ENCODE results near the gene CD209. TPM values are rescaled to one million over a fixed set of nuclear protein-coding genes. Genes with fewer than 3 reads are reported as not detected.
A peak's percentile ranks its signal among the peaks of the same experiment; 100 is the strongest.

Gene CD209
- total RNA-seq, 1 donor from 2014 or later: 7.0 TPM

- no peaks in the 10 kb centered on the region for H3K4me1 ChIP-seq
- no peak overlapping the region for H3K4me3 ChIP-seq
- H3K27ac ChIP-seq (replicated peaks): no peak overlapping the region
- TF ChIP-seq, protein P1, sequence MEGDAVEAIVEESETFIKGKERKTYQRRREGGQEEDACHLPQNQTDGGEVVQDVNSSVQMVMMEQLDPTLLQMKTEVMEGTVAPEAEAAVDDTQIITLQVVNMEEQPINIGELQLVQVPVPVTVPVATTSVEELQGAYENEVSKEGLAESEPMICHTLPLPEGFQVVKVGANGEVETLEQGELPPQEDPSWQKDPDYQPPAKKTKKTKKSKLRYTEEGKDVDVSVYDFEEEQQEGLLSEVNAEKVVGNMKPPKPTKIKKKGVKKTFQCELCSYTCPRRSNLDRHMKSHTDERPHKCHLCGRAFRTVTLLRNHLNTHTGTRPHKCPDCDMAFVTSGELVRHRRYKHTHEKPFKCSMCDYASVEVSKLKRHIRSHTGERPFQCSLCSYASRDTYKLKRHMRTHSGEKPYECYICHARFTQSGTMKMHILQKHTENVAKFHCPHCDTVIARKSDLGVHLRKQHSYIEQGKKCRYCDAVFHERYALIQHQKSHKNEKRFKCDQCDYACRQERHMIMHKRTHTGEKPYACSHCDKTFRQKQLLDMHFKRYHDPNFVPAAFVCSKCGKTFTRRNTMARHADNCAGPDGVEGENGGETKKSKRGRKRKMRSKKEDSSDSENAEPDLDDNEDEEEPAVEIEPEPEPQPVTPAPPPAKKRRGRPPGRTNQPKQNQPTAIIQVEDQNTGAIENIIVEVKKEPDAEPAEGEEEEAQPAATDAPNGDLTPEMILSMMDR (IDR thresholded peaks at IDR 0.05; ENCODE audit: borderline replicate concordance): no peak
- no peak for DNase-seq
- no peaks in the 10 kb centered on the region for H3K36me3 ChIP-seq
- peaks cover 47% of the 10 kb centered on the region for H3K27me3 ChIP-seq (ENCODE audit: low read depth)
- intact Hi-C loops (cut with micrococcal nuclease): no loop called here
- H3K9me3 ChIP-seq (replicated peaks): peaks cover under 1% of the 10 kb centered on the region
Measured at GRCh38 chr19:7742991-7743390, 4.3 kb downstream of the CD209 start.

- intact Hi-C loops (cut with micrococcal nuclease): no loop called here
- no peaks in the 10 kb centered on the region for H3K9me3 ChIP-seq (replicated peaks)
- H3K27ac ChIP-seq (replicated peaks): no peak overlapping the region
- H3K27me3 ChIP-seq (ENCODE audit: low read depth): peaks cover 43% of the 10 kb centered on the region
- H3K4me1 ChIP-seq: no peaks in the 10 kb centered on the region
- H3K36me3 ChIP-seq: no peaks in the 10 kb centered on the region
- H3K4me3 ChIP-seq: no peak overlapping the region
- TF ChIP-seq, protein P1 (IDR thresholded peaks at IDR 0.05; ENCODE audit: borderline replicate concordance): no peak
- no peak for DNase-seq
Measured at GRCh38 chr19:7742575-7742974, 4.8 kb downstream of the CD209 start.

DNA sequence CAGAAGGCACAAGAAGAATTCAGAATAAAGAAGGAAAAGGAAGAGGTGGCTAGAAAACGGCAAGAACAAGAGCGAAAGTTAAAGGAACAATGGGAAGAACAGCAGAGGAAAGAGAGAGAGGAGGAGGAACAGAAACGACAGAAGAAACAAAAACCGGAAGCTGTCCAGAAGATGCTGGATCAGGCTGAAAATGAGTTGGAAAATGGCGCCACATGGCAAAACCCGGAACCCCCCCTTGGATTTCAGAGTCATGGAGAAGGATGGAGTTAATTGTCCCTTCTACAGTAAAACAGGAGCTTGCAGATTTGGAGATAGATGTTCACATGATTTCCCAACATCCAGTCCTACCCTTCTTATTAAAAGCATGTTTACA, 6.7 kb downstream of the CD209 start:
- no peaks in the 10 kb centered on the region for H3K36me3 ChIP-seq
- no peak overlapping the region for H3K4me3 ChIP-seq
- peaks cover 34% of the 10 kb centered on the region for H3K27me3 ChIP-seq (ENCODE audit: low read depth)
- no peak for DNase-seq
- no peaks in the 10 kb centered on the region for H3K9me3 ChIP-seq (replicated peaks)
- intact Hi-C loops (cut with micrococcal nuclease): no loop called here
- TF ChIP-seq, protein P1 (IDR thresholded peaks at IDR 0.05; ENCODE audit: borderline replicate concordance): no peak
- no peaks in the 10 kb centered on the region for H3K4me1 ChIP-seq
- H3K27ac ChIP-seq (replicated peaks): peak overlapping the region; percentile 19

GRCh38 chr19:7739801-7740681, 7.3 kb downstream of the CD209 start:
- Histone ChIP-seq H3K27me3 (ENCODE audit: low read depth) (peaks cover 33% of the 10 kb centered on the region), H3K36me3 (no peaks in the 10 kb centered on the region), H3K9me3 (replicated peaks) (no peaks in the 10 kb centered on the region), H3K4me1 (no peaks in the 10 kb centered on the region), H3K4me3 (no peak overlapping the region), H3K27ac (replicated peaks) (peak overlapping the region; percentile 19)
- intact Hi-C loops (cut with micrococcal nuclease): no loop called here
- no peak for DNase-seq
- TF ChIP-seq, protein P1 (IDR thresholded peaks at IDR 0.05; ENCODE audit: borderline replicate concordance): no peak

GRCh38 chr19:7739211-7739755, 8.1 kb downstream of the CD209 start:
- Histone ChIP-seq H3K4me1 (no peaks in the 10 kb centered on the region), H3K4me3 (no peak overlapping the region), H3K27ac (replicated peaks) (no peak overlapping the region), H3K27me3 (ENCODE audit: low read depth) (peaks cover 28% of the 10 kb centered on the region), H3K9me3 (replicated peaks) (no peaks in the 10 kb centered on the region), H3K36me3 (no peaks in the 10 kb centered on the region)
- TF ChIP-seq, protein P1 (IDR thresholded peaks at IDR 0.05; ENCODE audit: borderline replicate concordance): no peak
- intact Hi-C loops (cut with micrococcal nuclease): no loop called here
- no peak for DNase-seq
